Measurements from ENCODE around the gene ITPKB.

DNA sequence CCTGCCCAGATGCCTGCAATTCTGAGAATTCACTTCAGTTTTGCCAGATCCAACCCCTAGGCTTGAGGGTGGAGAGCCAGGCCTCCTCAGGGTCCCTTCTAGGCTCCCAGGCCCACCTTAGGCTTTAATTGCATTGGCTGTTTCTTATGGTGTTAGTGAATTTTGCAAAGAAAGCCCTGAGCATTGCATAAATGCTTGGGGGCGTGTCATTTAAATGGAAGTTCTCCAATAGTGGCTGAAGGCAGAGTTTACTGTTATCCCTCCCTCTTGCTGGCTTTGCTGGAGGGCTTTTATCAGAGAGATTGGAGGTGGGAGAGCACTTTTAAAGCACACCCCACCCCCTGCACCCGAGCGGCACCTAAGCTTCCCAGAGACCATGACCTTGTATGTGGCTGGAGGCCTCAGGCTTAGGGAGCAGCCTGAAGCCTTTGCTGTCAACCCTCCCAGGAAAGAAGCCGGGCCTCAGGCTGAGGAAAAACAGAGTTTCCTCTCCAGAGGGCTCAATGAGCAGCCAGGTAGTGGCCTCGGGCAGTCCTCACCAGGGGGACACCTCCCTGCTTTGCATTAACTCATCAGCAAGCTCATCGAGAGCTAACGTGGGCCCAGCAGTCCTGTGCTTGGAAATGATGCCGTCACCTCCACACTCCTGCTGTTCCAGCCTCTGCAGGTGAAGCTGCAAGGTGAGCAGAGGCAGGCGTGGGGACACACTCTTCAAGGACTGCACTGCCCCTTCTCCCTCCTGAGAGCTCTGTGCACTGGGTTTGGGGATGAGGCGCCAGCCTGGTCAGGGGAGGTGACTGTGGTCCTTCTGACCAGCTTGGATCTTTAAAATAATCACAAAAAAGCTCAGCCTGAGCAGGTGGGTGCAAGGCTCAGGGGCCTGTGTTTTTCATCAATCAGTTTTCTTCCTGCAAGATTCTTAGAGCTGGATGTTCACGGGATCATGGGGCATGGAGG is 132.5 kb downstream of the ITPKB start:
- TF ChIP-seq, protein P1, sequence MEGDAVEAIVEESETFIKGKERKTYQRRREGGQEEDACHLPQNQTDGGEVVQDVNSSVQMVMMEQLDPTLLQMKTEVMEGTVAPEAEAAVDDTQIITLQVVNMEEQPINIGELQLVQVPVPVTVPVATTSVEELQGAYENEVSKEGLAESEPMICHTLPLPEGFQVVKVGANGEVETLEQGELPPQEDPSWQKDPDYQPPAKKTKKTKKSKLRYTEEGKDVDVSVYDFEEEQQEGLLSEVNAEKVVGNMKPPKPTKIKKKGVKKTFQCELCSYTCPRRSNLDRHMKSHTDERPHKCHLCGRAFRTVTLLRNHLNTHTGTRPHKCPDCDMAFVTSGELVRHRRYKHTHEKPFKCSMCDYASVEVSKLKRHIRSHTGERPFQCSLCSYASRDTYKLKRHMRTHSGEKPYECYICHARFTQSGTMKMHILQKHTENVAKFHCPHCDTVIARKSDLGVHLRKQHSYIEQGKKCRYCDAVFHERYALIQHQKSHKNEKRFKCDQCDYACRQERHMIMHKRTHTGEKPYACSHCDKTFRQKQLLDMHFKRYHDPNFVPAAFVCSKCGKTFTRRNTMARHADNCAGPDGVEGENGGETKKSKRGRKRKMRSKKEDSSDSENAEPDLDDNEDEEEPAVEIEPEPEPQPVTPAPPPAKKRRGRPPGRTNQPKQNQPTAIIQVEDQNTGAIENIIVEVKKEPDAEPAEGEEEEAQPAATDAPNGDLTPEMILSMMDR (CRISPR knock-in tag; IDR thresholded peaks at IDR 0.05) = no peak
- TF ChIP-seq SMAD3 (CRISPR knock-in tag; IDR thresholded peaks at IDR 0.05) (no peak), ZBTB8A (CRISPR knock-in tag; IDR thresholded peaks at IDR 0.05; ENCODE audit: borderline replicate concordance, low read depth) (no peak), SMC3 (IDR thresholded peaks at IDR 0.05; ENCODE audit: low read length) (no peak), ZNF780A (CRISPR knock-in tag; IDR thresholded peaks at IDR 0.05) (no peak), YY1 (IDR thresholded peaks at IDR 0.05; ENCODE audit: insufficient read depth, insufficient replicate concordance, low read depth, low read length) (no peak), WIZ (CRISPR knock-in tag; IDR thresholded peaks at IDR 0.05) (no peak), HMG20A (CRISPR knock-in tag; IDR thresholded peaks at IDR 0.05; ENCODE audit: borderline replicate concordance) (no peak), TAF1 (CRISPR knock-in tag; IDR thresholded peaks at IDR 0.05) (no peak)
- TF ChIP-seq, protein P2, sequence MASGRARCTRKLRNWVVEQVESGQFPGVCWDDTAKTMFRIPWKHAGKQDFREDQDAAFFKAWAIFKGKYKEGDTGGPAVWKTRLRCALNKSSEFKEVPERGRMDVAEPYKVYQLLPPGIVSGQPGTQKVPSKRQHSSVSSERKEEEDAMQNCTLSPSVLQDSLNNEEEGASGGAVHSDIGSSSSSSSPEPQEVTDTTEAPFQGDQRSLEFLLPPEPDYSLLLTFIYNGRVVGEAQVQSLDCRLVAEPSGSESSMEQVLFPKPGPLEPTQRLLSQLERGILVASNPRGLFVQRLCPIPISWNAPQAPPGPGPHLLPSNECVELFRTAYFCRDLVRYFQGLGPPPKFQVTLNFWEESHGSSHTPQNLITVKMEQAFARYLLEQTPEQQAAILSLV (CRISPR knock-in tag; IDR thresholded peaks at IDR 0.05; ENCODE audit: borderline replicate concordance) = no peak
- TF ChIP-seq, protein P3, sequence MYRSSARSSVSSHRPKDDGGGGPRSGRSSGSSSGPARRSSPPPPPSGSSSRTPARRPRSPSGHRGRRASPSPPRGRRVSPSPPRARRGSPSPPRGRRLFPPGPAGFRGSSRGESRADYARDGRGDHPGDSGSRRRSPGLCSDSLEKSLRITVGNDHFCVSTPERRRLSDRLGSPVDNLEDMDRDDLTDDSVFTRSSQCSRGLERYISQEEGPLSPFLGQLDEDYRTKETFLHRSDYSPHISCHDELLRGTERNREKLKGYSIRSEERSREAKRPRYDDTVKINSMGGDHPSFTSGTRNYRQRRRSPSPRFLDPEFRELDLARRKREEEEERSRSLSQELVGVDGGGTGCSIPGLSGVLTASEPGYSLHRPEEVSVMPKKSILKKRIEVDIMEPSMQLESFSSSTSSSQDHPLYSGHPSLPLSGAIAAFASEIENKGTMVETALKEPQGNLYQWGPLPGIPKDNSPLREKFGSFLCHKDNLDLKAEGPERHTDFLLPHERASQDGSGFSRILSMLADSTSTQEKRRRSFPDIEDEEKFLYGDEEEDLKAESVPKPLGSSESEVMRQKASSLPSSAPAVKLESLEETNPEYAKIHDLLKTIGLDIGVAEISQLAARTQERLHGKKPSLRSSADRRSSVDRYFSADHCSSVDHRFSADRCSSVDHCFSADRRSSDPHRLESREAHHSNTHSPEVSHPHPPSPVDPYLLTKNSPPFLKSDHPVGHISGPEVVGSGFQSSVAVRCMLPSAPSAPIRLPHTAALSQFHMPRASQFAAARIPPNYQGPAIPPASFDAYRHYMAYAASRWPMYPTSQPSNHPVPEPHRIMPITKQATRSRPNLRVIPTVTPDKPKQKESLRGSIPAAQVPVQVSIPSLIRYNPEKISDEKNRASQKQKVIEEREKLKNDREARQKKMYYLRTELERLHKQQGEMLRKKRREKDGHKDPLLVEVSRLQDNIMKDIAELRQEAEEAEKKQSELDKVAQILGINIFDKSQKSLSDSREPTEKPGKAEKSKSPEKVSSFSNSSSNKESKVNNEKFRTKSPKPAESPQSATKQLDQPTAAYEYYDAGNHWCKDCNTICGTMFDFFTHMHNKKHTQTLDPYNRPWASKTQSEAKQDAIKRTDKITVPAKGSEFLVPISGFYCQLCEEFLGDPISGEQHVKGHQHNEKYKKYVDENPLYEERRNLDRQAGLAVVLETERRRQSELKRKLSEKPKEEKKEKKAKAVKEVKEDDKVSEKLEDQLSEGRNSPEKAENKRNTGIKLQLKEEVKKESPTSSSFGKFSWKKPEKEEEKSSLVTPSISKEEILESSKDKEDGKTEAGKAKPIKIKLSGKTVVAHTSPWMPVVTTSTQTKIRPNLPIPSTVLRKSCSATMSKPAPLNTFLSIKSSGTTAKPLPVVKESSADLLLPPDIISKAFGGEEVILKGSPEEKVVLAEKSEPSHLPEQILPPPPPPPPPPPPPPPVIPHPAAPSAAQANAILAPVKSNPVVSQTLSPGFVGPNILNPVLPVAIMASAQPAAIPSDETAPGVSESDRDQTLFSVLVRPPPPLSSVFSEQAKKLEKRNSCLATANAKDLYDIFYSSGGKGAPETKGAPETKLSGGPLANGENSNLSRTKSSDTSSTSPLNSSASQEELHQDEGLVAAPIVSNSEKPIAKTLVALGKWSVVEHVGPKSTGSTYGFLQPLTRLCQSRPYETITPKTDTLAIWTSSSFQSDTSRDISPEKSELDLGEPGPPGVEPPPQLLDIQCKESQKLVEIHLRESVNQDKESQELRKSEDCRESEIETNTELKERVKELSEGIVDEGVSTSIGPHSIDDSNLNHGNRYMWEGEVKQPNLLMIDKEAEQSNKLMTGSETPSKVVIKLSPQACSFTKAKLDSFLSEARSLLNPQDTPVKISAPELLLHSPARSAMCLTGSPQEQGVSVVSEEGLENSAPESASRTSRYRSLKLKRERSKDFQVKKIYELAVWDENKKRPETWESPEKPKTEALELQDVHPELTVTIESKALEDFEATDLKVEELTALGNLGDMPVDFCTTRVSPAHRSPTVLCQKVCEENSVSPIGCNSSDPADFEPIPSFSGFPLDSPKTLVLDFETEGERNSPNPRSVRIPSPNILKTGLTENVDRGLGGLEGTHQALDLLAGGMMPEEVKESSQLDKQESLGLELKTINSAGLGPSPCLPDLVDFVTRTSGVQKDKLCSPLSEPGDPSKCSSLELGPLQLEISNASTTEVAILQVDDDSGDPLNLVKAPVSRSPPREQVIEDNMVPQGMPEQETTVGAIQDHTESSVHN (CRISPR knock-in tag; IDR thresholded peaks at IDR 0.05) = no peak
